ENCODE results near the gene CENPK.

CENPK gene

GRCh38 chr5:65482736-65483545 is 80.0 kb downstream of the CENPK start:
- no peak for TF ChIP-seq CTCF (IDR thresholded peaks at IDR 0.05)
- no peak for TF ChIP-seq ZFX (IDR thresholded peaks at IDR 0.05; ENCODE audit: borderline replicate concordance)
- H3K27ac ChIP-seq = peak overlapping the region; percentile 74

- peak overlapping the region; percentile 74 for H3K27ac ChIP-seq
- TF ChIP-seq ZFX (IDR thresholded peaks at IDR 0.05; ENCODE audit: borderline replicate concordance) (no peak), CTCF (IDR thresholded peaks at IDR 0.05) (no peak)
Observed at GRCh38 chr5:65482296-65482735, 80.7 kb downstream of the CENPK start.

- TF ChIP-seq CTCF (IDR thresholded peaks at IDR 0.05) (no peak), ZFX (IDR thresholded peaks at IDR 0.05; ENCODE audit: borderline replicate concordance) (no peak)
- H3K27ac ChIP-seq = peak within 1 kb of the TSS; percentile 74
Observed at GRCh38 chr5:65481635-65482295, 81.2 kb downstream of the CENPK start, which contains the start of gene ADAMTS6. TSS of gene ADAMTS6 (minus strand) at chr5:65481920. CDS start at chr5:65473673, 8,247 bp downstream.

- TF ChIP-seq CTCF (IDR thresholded peaks at IDR 0.05) = no peak
- no peak for TF ChIP-seq ZFX (IDR thresholded peaks at IDR 0.05; ENCODE audit: borderline replicate concordance)
- peak overlapping the region; percentile 74 for H3K27ac ChIP-seq
Observed at GRCh38 chr5:65481171-65481581, 81.8 kb downstream of the CENPK start.

- H3K27ac ChIP-seq = no peak overlapping the region
- TF ChIP-seq CTCF (IDR thresholded peaks at IDR 0.05) (no peak), ZFX (IDR thresholded peaks at IDR 0.05; ENCODE audit: borderline replicate concordance) (no peak)
Observed at GRCh38 chr5:65480306-65480865, 82.6 kb downstream of the CENPK start.

GRCh38 chr5:65479527-65479926 is 83.4 kb downstream of the CENPK start:
- H3K27ac ChIP-seq = no peak overlapping the region
- no peak for TF ChIP-seq ZFX (IDR thresholded peaks at IDR 0.05; ENCODE audit: borderline replicate concordance)
- TF ChIP-seq CTCF (IDR thresholded peaks at IDR 0.05) = no peak
